Effector CD8-positive, alpha-beta T cell (primary cell): ENCODE data around the gene SIRT1.
"Not testable (repeated sequence)": the region's sequence is repeated elsewhere in the genome, so short reads cannot be mapped to it uniquely, and the experiment has no call there.

Experiments
- DNase-seq: peaks from one replicate; lab custom pipeline; 2025; lab: John Stamatoyannopoulos, UW

SIRT1 gene

DNA sequence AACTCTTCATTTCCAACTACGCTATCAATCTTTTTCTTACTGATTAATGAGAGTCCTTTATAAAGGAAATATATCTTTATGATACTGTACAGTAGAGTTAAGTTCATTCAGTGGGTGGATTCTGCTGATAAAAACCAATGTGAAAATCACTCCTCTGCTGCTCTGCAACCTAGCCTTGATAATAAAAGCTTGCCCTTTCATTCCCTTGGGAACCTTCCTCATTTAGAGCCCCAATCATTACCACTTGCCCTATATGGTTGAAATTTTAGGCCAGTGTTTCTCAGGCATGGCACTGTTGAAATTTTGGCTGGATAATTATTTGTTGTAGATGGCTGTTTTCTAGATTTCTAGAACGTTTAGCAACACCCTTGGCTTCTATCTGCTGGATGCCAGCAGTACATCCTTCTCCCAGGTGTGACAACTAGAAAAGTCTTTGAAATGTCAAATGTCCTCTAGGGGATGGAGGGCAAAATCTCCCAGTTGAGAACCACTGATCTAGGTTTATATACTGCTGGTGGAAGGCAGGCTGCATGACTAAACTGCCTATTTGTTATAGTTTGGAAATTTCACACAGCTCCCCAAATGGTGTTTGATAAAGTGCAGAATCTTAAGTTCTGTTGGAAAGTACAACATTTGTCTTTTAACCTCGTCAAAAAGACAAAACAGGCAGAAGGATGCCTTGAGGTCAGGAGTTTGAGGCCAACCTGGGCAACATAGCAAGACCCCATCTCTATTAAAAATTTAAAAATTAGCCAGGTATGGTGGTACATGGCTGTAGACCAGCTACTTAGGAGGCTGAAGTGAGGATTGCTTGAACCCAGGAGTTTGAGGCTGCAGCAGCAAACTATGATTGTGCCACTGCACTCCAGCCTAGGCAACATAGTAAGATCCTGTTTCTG lies 8.9 kb upstream of the SIRT1 start:
- no peak for DNase-seq

DNA sequence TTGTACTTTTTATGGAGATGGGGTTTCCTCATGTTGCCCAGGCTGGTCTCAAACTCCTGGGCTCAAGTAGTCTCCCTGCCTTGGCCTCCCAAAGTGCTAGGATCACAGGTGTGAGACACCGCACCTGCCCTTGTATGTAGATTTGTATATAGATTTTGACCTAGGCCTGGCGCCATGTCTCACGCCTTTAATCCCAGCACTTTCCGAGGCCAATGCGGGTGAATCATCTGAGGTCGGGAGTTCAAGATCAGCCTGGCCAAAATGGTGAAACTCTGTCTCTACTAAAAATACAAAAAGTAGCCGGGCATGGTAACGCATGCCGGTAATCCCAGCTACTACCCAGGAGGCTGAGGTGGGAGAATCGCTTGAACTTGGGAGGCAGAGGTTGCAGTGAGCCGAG lies 7.0 kb upstream of the SIRT1 start:
- DNase-seq = not testable (repeated sequence)

DNA sequence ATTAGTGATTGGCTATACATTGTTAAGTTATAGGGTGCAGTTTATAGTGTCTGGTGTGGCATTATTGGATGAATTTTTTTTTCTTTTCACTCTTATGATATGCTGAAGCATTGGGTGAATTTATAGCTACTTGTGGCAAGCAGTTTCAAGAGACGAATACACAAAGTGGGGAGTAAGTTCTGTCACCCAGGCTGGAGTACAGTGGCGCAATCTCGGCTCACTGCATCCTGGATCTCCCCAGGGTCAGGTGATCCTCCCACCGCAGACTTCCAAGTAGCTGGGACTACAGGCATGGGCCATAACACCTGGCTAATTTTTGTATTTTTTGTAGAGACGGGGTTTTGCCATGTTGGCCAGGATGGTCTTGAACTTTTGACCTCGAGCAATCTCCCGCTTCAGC lies 6.3 kb upstream of the SIRT1 start:
- no peak for DNase-seq

DNA sequence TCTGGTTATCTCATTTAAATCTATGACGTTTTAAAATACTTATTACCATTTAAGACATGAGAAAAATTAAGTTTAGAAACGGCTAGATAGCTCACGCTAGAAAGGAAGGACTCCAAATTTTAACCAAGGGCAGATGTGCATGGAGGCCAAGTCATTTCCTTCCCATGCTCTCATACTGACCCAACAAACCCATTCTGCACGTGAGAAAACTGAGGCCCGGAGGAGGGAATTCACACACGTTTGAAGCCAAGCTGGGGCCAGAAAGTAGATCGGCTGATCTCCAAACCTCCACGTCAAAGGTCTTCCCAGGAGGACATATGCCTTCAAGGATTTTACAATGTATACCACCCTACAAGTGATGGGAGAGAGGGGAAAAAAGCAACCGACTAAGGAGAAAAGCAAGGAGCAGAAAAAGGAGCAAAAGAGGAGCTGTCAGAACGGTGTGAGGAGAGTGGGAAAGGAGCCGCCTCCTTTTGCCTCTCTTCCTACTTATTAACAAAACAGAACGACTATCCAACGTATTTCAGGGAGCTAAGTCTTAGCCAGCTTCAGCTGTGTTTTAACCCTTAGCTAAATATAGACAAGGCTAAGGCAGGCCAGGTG lies 645 bp upstream of the SIRT1 start:
- DNase-seq = no peak

DNA sequence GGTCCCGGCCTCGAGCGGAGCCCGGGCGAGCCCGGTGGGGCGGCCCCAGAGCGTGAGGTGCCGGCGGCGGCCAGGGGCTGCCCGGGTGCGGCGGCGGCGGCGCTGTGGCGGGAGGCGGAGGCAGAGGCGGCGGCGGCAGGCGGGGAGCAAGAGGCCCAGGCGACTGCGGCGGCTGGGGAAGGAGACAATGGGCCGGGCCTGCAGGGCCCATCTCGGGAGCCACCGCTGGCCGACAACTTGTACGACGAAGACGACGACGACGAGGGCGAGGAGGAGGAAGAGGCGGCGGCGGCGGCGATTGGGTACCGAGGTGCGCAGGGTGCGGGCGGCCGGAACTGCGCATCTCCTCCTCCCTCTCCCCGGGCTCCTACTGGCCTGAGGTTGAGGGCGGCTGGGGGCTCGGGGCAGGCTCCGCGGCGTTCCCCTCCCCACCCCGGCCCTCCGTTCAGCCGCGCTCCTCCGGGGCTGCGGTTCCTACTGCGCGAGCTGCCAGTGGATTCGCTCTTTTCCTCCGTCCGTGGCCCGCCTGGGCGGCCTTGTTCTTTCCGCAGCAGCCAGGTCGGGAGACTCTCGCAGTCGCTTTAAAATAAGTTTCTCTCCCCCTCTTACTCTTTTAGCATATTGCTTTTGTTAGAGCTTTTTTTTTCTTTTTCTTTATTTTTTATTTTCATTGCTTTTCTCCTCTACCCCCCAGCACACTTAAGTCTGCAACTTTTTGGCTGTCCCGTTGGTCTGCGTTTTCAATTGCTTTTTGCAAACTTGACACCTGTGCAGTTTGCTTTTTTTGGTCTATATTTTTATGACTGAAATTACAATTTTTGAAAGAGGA lies 600 bp downstream of the SIRT1 start:
- DNase-seq = peak; percentile 50

DNA sequence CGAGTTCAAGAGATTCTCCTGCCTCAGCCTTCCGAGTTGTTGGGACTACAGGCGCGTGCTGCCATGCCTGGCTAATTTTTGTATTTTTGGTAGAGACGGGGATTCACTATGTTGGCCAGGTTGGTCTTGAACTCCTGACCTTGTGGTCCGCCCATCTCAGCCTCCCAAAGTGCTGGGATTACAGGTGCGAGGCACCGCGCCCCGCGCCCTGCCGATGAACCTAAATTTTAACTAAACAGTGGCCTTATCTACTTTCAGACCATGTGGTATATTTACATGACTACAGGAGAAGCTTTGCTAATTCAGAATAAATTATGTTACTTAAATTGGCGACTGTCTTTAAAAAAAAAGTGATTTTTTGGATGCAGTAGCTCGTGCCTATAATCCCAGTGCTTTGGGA lies 9.2 kb downstream of the SIRT1 start:
- no peak for DNase-seq

DNA sequence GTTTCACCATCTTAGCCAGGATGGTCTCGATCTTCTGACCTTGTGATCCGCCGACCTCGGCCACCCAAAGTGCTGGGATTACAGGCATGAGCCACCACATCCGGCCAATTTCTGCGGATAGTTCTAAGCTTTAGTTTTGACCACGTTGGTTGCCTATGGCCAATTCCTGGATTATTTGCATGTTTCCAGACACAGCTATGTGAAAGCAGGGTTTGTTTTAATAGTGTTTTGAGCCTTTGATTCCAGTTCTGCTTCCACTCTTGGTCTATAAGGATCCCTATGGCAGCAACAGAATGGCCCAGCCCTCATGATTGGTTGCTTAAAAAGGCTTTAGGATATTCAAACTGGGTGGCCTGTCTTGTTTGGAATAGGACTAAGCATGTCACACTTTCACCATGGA lies 19.1 kb downstream of the SIRT1 start:
- no peak for DNase-seq

DNA sequence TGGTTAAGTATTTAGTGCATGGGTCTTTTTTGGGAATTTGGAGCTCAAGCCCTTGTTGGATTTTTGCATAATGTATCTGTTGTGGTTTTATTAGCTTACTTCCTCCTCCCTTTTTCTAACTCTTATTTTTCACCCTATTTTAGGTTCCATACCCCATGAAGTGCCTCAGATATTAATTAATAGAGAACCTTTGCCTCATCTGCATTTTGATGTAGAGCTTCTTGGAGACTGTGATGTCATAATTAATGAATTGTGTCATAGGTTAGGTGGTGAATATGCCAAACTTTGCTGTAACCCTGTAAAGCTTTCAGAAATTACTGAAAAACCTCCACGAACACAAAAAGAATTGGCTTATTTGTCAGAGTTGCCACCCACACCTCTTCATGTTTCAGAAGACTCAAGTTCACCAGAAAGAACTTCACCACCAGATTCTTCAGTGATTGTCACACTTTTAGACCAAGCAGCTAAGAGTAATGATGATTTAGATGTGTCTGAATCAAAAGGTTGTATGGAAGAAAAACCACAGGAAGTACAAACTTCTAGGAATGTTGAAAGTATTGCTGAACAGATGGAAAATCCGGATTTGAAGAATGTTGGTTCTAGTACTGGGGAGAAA lies 28.0 kb downstream of the SIRT1 start:
- no peak for DNase-seq

DNA sequence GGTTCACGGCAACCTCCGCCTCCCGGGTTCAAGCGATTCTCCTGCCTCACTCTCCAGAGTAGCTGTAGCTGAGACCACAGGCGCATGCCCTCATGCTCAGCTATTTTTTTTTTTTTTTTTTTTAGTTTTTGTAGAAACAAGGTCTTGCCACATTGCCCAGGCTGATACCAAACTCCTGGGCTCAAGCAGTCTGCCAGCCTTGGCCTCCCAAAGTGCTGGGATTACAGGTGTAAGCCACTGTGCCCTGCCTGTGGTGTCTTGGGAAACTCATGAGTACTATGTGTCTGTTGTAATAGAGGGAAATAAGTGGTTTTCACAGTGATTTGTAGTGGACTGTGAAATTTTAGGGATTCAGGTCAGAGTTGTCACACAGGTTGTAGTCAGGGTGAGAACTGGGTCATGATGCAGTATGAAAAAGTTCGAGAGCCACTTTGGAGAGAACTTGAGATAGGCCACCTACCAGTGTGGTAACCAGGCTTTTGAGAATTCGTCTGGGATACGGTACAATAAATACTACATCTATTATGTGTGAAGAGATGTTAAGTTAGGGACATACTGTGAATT lies 30.4 kb downstream of the SIRT1 start:
- DNase-seq = no peak

DNA sequence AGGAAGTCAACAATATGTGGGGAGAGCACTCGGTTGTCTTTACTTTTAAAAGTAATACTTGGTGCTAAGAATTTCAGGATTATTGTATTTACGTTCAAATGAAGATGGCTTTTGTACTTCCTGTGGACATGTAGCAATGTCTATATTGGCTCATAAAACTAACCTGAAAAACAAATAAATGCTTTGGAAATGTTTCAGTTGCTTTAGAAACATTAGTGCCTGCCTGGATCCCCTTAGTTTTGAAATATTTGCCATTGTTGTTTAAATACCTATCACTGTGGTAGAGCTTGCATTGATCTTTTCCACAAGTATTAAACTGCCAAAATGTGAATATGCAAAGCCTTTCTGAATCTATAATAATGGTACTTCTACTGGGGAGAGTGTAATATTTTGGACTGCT lies 32.7 kb downstream of the SIRT1 start:
- DNase-seq = no peak

DNA sequence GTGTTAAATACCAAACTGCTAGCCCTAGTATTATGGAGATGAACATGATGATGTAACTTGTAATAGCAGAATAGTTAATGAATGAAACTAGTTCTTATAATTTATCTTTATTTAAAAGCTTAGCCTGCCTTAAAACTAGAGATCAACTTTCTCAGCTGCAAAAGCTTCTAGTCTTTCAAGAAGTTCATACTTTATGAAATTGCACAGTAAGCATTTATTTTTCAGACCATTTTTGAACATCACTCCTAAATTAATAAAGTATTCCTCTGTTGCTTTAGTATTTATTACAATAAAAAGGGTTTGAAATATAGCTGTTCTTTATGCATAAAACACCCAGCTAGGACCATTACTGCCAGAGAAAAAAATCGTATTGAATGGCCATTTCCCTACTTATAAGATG lies 33.2 kb downstream of the SIRT1 start:
- DNase-seq = no peak

DNA sequence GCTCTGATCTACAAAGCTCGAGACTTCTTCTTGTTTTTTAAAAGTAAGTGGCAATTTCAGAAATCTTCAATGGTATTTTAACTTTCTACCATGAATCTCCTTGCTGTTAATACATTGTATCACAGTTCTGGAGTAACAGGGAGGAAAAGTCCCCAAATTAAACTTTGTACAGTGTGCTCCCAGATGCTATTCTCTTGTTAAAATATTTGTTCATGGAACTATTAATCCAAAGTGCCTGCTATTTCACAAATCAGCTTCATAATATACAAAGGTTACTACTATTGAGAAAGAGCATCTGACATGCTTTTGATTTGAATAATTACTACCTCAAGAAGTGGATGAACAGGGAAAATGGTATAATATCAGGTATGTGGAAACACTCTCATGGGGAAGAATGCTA lies 36.6 kb downstream of the SIRT1 start:
- no peak for DNase-seq

DNA sequence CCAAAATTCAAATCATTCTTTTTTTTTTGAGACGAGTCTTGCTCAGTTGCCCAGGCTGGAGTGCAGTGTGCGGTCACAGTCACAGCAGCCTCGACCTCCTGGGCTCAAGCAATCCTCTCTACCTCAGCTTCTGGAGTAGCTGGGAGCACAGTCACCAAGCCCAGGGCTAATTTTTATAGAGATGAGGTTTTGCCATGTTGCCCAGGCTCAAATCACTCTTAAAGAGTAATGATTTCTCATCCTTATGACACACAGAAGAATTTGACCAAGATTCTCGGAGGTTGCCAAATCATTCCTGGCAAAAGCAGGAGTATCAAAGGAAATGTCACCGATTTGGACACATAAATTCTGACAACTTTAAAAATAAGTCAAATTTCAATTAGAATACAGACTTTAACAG lies 39.1 kb downstream of the SIRT1 start:
- DNase-seq = no peak

DNA sequence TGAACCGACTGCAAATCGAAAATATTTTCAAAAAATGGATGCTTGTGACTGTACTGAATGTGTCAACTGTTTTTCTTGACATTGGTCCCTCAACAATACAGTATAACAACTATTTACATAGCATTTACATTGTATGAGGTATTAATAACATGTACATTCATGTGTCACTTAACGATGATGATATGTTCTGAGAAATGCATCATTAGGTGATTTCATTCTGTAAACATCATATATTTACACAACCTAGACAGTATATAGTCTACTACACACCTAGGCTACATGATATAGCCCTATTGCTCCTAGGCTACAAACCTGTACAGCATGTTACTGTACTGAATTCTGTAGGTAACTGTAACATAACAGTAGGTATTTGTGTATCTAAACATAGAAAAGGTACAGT lies 39.7 kb downstream of the SIRT1 start:
- no peak for DNase-seq

DNA sequence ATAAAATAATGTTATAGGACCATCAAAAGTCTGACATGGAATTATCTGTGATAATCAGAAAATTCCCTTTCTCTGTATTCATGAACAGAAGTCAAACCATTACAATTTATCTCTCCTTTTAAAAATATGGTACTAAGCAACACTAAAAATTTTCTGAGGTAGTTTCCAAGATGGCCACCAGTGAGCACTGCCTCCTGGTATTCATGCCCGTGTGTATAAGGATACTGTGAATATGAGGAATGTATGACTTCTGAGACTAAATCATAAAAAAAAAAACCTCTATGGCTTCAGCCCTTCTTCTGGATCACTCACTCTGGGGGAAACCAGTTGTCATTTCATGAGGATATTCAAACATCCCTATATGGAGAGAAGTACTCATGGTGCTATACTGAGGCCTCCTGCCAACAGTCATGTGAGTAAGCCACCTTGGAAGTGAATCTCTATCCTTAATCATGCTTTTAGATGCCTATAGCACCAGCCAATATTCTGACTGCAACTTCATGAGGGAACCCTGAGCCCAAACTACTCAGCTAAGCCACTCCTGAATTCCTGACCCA lies 41.1 kb downstream of the SIRT1 start:
- DNase-seq = no peak

DNA sequence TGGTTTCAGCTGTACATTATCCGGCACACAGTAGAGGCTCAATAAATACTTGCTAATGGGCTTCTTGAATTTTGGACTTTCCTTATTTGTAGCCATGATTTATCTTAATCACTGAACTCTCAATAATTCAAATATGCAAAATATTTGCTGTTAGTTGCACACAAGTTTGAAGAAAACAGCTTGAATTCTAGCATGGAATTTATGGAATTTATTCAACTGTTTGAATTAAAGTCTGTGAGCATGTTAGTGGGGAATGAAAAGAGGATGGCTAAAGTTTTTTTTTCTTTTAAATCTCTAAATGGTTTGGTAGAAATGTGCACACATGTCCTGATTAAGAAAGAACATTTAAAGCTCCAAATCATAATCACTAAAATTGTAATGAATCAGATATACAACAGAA lies 42.5 kb downstream of the SIRT1 start:
- DNase-seq = no peak

DNA sequence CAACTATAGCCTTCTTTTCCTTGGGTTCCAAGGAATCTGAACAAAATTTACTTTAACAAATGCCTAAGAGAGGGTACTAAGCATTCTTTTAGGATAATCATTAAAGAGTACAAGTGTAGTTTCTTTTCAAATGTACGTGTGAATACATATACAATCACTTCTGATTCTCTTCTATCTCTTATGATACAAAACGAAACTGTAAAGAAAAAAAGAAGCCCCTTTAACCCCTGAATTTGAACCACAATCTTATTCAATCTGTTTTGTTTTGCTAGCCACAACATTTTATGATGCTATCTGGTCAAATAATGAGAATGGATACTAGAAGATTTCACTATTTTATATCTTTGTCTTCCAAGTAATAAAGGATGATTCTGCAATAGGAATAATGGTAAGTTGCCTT lies 48.7 kb downstream of the SIRT1 start:
- no peak for DNase-seq

DNA sequence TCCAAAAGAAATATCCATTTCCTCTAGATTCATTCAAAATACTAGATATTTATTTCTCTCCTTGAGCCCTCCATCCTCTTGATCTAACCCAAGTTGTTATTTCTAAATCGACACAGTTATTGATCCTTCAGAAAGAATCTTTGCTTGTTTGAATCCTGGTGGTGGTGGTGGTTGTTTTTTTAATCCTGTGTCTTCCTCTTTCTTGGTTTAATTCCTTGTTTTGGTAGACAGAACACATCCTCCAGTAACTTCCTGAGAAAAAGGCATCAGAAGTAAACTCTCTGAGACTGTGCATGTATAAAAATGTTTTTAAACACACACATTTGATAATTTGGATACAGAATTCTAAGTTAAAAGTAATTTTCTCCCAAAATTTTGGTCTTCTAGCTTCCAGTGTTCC lies 49.9 kb downstream of the SIRT1 start:
- no peak for DNase-seq

DNA sequence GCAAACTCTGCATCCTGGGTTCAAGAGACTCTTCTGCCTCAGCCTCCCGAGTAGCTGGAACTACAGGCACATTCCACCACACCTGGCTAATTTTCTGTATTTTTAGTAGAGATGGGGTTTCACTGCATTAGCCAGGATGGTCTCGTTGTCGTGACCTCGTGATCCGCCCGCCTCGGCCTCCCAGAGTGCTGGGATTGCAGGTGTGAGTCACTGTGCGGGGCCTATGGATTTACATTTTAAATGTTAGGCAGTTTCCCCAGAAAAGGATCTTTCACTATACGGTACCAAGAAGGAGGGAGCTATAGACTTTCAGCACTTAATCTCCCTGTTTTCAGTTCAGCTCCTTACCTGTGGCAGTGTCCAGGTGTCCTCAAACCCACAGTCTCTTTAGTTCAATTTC lies 50.8 kb downstream of the SIRT1 start:
- no peak for DNase-seq

DNA sequence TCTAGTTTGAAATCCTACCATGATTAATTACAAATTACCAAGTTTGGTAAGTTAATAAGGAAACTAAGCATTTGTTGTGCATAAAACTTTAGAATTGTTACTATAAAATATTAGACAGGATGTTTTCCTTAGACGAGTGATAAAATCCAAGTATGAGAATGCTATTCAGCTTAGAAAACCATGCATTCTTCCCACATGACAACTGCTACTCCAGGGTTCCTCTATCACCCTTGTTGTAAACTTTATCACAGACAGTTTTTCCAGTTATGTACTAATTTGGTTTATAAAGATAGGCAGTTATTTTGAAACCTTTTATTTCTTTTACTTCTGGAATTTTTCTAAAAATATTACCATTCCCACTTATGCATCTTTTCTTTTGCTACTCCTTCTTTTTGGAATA lies 52.0 kb downstream of the SIRT1 start:
- no peak for DNase-seq

DNA sequence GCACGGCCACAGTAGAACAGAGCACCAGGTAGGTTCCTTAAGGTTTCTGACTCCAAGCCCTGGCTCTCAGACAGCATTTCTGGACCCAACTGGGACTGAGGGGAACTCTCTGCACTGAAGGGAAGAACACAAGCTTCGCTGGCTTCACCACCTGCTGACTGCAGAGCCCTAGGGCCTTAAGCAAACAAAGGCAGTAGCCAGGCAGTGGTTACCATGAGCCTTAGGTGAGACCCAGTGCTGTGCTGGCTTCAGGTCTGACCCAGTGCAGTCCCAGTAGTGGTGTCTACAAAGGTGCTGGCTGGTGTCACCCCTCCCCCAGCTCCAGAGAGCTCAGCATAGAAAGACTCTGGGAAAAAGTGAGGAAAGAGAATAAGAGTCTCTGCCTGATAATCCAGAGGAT lies 59.5 kb downstream of the SIRT1 start:
- DNase-seq = no peak

DNA sequence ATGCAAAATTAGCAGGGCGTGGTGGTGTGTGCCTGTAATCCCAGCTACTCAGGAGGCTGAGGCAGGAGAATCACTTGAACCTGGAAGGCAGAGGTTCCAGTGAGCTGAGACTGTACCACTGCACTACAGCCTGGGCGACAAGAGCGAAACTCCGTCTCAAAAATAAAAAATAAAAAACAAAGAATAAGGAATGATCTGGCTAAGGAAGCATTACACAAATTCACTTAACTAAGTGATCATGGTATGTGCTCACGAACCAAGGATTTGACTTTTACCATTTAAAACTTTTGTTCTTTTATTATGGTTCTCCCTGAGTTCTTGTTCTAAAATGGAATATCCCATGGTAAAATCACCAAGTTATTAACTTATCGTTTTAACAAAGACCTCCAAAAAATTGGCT lies 71.2 kb downstream of the SIRT1 start:
- DNase-seq = no peak
